Measurements from ENCODE around the gene CRYBB3. TPM values are rescaled to one million over a fixed set of nuclear protein-coding genes. Genes with fewer than 3 reads are reported as not detected.

CRYBB3 gene
- not detected for total RNA-seq
- not detected for polyA plus RNA-seq

DNA sequence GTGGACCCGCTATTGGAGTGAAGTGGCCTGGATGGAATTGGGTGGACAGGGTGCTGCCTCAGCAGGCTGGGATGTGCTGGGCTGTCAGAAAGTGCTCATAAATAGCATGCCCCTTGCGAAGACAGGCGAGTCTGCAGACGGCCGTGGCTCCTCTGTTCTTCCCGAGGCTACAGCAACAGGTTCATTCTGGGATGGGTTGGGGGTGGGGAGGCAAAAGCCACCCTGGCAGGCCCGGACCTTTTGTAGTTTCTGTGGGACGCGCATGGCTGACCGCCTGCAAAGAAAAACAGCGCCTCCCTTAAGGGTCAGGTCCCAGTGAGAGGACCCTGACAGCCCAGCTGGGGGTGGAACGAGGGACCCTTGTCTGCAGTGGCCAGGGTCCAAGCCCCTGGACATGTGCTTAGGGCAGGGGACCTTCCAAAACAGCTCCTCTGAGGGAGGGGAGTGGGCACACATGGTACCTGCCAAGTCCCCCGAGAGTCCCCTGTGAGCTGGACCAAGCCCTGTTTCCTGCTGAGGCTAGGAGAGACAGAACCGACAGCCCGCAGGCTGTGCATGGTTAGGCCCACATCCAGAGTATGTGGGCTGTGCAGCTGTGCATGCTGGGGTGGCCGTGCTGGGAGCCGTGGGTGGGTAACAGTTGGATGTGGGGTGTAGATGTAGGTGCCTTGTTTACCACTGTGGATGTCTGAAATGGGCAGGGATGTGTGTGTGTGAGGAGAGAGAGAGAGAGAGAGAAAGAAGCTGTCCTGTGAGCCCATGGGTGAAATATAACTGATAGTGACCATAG, at the start of gene CRYBB3:
TSS of gene CRYBB3 (plus strand) at position 128 of the 790 bp plus-strand sequence. CDS start 1,539 bp downstream, outside the sequence.
- Histone ChIP-seq H3K36me3 (ENCODE audit: control insufficient read depth, insufficient read depth, low read length) (no peaks in the 10 kb centered on the region), H3K4me1 (ENCODE audit: control insufficient read depth, insufficient read depth, low read length, poor library complexity, severe bottlenecking) (no peaks in the 10 kb centered on the region), H3K9me3 (ENCODE audit: control insufficient read depth in 2 of 2, low read length in 2 of 2) (no peaks in the 10 kb centered on the region), H3K27ac (ENCODE audit: insufficient read depth, low read length, poor library complexity, severe bottlenecking) (no peak within 1 kb of the TSS), H3K27me3 (ENCODE audit: control insufficient read depth, insufficient read depth, low read length) (no peaks in the 10 kb centered on the region), H3K4me3 (ENCODE audit: low read depth, low read length) (no peak within 1 kb of the TSS)
- Mint-ChIP-seq H3K27me3 (no peaks in the 10 kb centered on the region), H3K9me3 (no peaks in the 10 kb centered on the region), H3K4me1 (no peaks in the 10 kb centered on the region), H3K36me3 (no peaks in the 10 kb centered on the region), H3K4me3 (no peak within 1 kb of the TSS), H3K27ac (no peak within 1 kb of the TSS)
- DNase-seq = no peak
- no peak for ATAC-seq (ENCODE audit: low read depth in 2 of 2)

DNA sequence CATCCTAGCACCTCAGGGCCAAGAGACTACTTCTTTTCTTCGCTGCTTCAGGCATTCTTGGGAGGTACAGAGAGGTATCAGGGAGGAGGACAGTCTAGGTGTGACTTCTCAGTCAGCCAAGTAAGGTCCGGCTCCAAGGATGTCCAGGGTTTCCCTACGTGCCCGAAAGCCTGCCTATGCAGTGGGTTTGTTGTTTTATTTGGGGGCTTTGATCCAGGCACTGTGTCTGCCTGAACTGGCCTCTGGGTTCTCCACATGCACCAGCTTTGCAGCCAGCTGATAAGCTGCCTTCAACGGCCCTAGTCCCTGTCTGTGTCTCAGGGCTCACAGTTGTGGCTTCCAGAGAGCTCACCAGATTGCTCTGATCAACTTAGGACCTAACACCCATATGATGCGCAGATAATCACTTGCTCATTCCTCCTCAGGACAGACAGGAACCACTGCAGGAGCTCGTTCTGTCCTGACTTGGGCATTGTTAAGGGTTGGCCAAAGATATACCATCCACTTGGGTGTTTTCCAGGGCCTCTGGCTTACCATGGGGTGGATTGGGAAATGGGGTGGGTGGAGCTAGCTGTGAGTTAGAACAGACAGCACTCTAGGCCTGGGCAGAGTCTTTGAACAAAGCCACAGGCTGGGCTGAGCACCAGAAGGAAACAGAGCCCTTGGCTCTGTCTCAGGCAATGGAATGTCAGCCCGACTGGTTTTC, 45.5 kb upstream of the CRYBB3 start:
- Mint-ChIP-seq H3K9me3 (no peaks in the 10 kb centered on the region), H3K27ac (no peak overlapping the region), H3K27me3 (no peaks in the 10 kb centered on the region), H3K4me1 (no peaks in the 10 kb centered on the region), H3K36me3 (no peaks in the 10 kb centered on the region), H3K4me3 (no peak overlapping the region)
- DNase-seq = no peak
- Histone ChIP-seq H3K27ac (ENCODE audit: insufficient read depth, low read length, poor library complexity, severe bottlenecking) (no peak overlapping the region), H3K4me1 (ENCODE audit: control insufficient read depth, insufficient read depth, low read length, poor library complexity, severe bottlenecking) (no peaks in the 10 kb centered on the region), H3K9me3 (ENCODE audit: control insufficient read depth in 2 of 2, low read length in 2 of 2) (no peaks in the 10 kb centered on the region), H3K4me3 (ENCODE audit: low read depth, low read length) (no peak overlapping the region), H3K27me3 (ENCODE audit: control insufficient read depth, insufficient read depth, low read length) (no peaks in the 10 kb centered on the region), H3K36me3 (ENCODE audit: control insufficient read depth, insufficient read depth, low read length) (no peaks in the 10 kb centered on the region)
- ATAC-seq (ENCODE audit: low read depth in 2 of 2) = no peak

DNA sequence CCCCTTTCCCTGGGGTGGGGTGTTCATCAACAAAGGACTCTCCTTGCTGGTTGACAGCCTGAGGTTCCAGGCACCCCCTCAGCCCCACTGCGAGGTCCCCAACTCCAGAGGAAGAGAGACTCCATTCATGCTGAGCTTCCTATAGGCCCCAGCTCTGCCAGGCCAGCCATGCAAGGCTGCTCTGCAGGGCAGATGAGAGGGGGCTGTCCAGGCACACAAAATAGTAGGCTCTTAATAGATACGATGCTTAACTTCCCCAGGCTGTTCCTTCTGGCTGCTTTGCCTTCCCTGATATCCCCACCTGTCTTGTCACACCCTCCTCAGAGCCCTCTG, 45.0 kb upstream of the CRYBB3 start:
- Mint-ChIP-seq H3K4me1 (no peaks in the 10 kb centered on the region), H3K9me3 (no peaks in the 10 kb centered on the region), H3K27me3 (no peaks in the 10 kb centered on the region), H3K36me3 (no peaks in the 10 kb centered on the region), H3K27ac (no peak overlapping the region), H3K4me3 (no peak overlapping the region)
- no peaks in the 10 kb centered on the region for H3K9me3 ChIP-seq (ENCODE audit: control insufficient read depth in 2 of 2, low read length in 2 of 2)
- no peak overlapping the region for H3K4me3 ChIP-seq (ENCODE audit: low read depth, low read length)
- DNase-seq (no peak), ATAC-seq (ENCODE audit: low read depth in 2 of 2) (no peak)
- no peaks in the 10 kb centered on the region for H3K27me3 ChIP-seq (ENCODE audit: control insufficient read depth, insufficient read depth, low read length)
- H3K4me1 ChIP-seq (ENCODE audit: control insufficient read depth, insufficient read depth, low read length, poor library complexity, severe bottlenecking) = no peaks in the 10 kb centered on the region
- H3K36me3 ChIP-seq (ENCODE audit: control insufficient read depth, insufficient read depth, low read length) = no peaks in the 10 kb centered on the region
- H3K27ac ChIP-seq (ENCODE audit: insufficient read depth, low read length, poor library complexity, severe bottlenecking) = no peak overlapping the region

- Histone ChIP-seq H3K9me3 (ENCODE audit: control insufficient read depth in 2 of 2, low read length in 2 of 2) (no peaks in the 10 kb centered on the region), H3K4me3 (ENCODE audit: low read depth, low read length) (no peak overlapping the region), H3K27ac (ENCODE audit: insufficient read depth, low read length, poor library complexity, severe bottlenecking) (no peak overlapping the region), H3K27me3 (ENCODE audit: control insufficient read depth, insufficient read depth, low read length) (no peaks in the 10 kb centered on the region), H3K36me3 (ENCODE audit: control insufficient read depth, insufficient read depth, low read length) (no peaks in the 10 kb centered on the region), H3K4me1 (ENCODE audit: control insufficient read depth, insufficient read depth, low read length, poor library complexity, severe bottlenecking) (no peaks in the 10 kb centered on the region)
- H3K9me3 Mint-ChIP-seq = no peaks in the 10 kb centered on the region
- no peak overlapping the region for H3K4me3 Mint-ChIP-seq
- no peaks in the 10 kb centered on the region for H3K36me3 Mint-ChIP-seq
- ATAC-seq (ENCODE audit: low read depth in 2 of 2) = no peak
- no peaks in the 10 kb centered on the region for H3K27me3 Mint-ChIP-seq
- H3K27ac Mint-ChIP-seq = no peak overlapping the region
- no peaks in the 10 kb centered on the region for H3K4me1 Mint-ChIP-seq
- DNase-seq = no peak
These were observed 42.9 kb upstream of the CRYBB3 start for GRCh38 chr22:25156736-25157135.

GRCh38 chr22:25159028-25159427, 40.6 kb upstream of the CRYBB3 start:
- no peak overlapping the region for H3K27ac ChIP-seq (ENCODE audit: insufficient read depth, low read length, poor library complexity, severe bottlenecking)
- no peak overlapping the region for H3K4me3 ChIP-seq (ENCODE audit: low read depth, low read length)
- Mint-ChIP-seq H3K4me1 (no peaks in the 10 kb centered on the region), H3K9me3 (no peaks in the 10 kb centered on the region), H3K36me3 (no peaks in the 10 kb centered on the region), H3K27me3 (peaks cover 5% of the 10 kb centered on the region), H3K27ac (no peak overlapping the region), H3K4me3 (no peak overlapping the region)
- H3K9me3 ChIP-seq (ENCODE audit: control insufficient read depth in 2 of 2, low read length in 2 of 2) = no peaks in the 10 kb centered on the region
- no peaks in the 10 kb centered on the region for H3K4me1 ChIP-seq (ENCODE audit: control insufficient read depth, insufficient read depth, low read length, poor library complexity, severe bottlenecking)
- no peaks in the 10 kb centered on the region for H3K27me3 ChIP-seq (ENCODE audit: control insufficient read depth, insufficient read depth, low read length)
- ATAC-seq (ENCODE audit: low read depth in 2 of 2) (no peak), DNase-seq (no peak)
- H3K36me3 ChIP-seq (ENCODE audit: control insufficient read depth, insufficient read depth, low read length) = no peaks in the 10 kb centered on the region

GRCh38 chr22:25160120-25160996, 39.3 kb upstream of the CRYBB3 start:
- H3K27me3 Mint-ChIP-seq = peaks cover 5% of the 10 kb centered on the region
- H3K36me3 ChIP-seq (ENCODE audit: control insufficient read depth, insufficient read depth, low read length) = no peaks in the 10 kb centered on the region
- no peaks in the 10 kb centered on the region for H3K9me3 Mint-ChIP-seq
- H3K4me3 Mint-ChIP-seq = no peak overlapping the region
- no peak overlapping the region for H3K4me3 ChIP-seq (ENCODE audit: low read depth, low read length)
- no peaks in the 10 kb centered on the region for H3K4me1 Mint-ChIP-seq
- no peak for DNase-seq
- no peaks in the 10 kb centered on the region for H3K4me1 ChIP-seq (ENCODE audit: control insufficient read depth, insufficient read depth, low read length, poor library complexity, severe bottlenecking)
- no peak overlapping the region for H3K27ac Mint-ChIP-seq
- H3K9me3 ChIP-seq (ENCODE audit: control insufficient read depth in 2 of 2, low read length in 2 of 2) = no peaks in the 10 kb centered on the region
- H3K36me3 Mint-ChIP-seq = no peaks in the 10 kb centered on the region
- no peak overlapping the region for H3K27ac ChIP-seq (ENCODE audit: insufficient read depth, low read length, poor library complexity, severe bottlenecking)
- ATAC-seq (ENCODE audit: low read depth in 2 of 2) = no peak
- no peaks in the 10 kb centered on the region for H3K27me3 ChIP-seq (ENCODE audit: control insufficient read depth, insufficient read depth, low read length)

DNA sequence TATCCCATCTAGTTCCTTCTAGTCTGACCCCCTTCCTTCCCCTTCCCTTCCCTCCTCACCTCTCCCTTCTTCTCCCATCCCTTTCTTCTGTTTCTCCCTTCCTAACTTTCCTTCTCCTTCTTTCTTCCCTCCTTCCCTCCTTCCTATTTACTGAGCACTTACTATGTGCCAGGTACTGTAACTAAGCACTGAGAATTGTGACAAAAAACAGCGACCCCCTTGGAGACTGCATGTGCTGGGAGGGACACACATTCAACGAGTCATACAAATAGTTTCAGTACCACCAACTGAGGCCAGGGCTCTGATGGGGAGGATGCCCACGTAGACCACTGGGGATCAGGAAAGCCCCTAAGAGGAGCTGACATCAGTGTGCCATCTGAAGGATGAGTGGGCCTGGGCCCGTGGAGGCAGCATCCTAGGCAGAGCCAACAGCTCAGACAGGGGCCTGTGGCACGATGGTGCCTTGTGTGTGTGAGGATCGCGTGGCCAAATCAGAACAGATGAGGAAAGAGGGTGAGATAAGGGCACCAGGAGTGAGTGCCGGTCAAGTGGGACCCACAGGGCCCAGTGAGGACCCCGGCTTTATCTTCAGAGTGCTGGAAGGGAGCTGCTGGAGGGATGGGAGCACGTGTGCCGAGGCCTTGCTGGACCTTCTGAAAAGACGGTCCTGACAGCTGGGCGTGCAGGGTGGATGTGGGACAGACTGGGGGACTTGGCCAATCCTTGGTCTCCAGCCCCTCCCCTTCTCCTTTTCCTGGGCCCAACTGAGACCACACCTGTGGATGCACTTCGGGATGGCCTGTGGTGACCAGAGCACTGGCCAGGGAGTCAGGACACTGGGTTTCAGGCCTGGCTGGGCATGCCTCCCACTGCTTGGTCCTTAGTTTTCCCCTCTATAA, 38.4 kb upstream of the CRYBB3 start:
- Histone ChIP-seq H3K36me3 (ENCODE audit: control insufficient read depth, insufficient read depth, low read length) (no peaks in the 10 kb centered on the region), H3K4me3 (ENCODE audit: low read depth, low read length) (no peak overlapping the region), H3K9me3 (ENCODE audit: control insufficient read depth in 2 of 2, low read length in 2 of 2) (no peaks in the 10 kb centered on the region), H3K27ac (ENCODE audit: insufficient read depth, low read length, poor library complexity, severe bottlenecking) (no peak overlapping the region), H3K27me3 (ENCODE audit: control insufficient read depth, insufficient read depth, low read length) (no peaks in the 10 kb centered on the region), H3K4me1 (ENCODE audit: control insufficient read depth, insufficient read depth, low read length, poor library complexity, severe bottlenecking) (no peaks in the 10 kb centered on the region)
- Mint-ChIP-seq H3K27ac (no peak overlapping the region), H3K36me3 (no peaks in the 10 kb centered on the region), H3K27me3 (peaks cover 5% of the 10 kb centered on the region), H3K4me3 (no peak overlapping the region), H3K9me3 (no peaks in the 10 kb centered on the region), H3K4me1 (no peaks in the 10 kb centered on the region)
- no peak for ATAC-seq (ENCODE audit: low read depth in 2 of 2)
- no peak for DNase-seq
